Body of pancreas (tissue), 4 donors: Measurements from ENCODE around the gene SRRD. TPM values are rescaled to one million over a fixed set of nuclear protein-coding genes. Genes with fewer than 3 reads are reported as not detected.

Experiments
- ATAC-seq: fragments of 150-250 bp; one replicate; pipeline ENCODE4 v1.9.1; 2016
- DNase-seq, 4 donors: peaks; one replicate each; pipeline ENCODE4 v3.0.0-alpha.2; 2019
- H3K27ac ChIP-seq, 4 donors: fragments of 200-600 bp; sonication (generic); 1 replicate in 3 of 4; 2 replicates in 1 of 4; pipeline versions ENCODE4 v1.5.1 to v1.6.1; 2016 to 2019; ENCODE audit warnings: mild to moderate bottlenecking in 1 of 4, mixed read lengths in 1 of 4, moderate library complexity in 1 of 4
- H3K27me3 ChIP-seq, 2 donors: fragments of 200-600 bp; sonication (generic); one replicate each; pipeline ENCODE4 v1.6.0; 2016; ENCODE audit warnings: mild to moderate bottlenecking in 1 of 2
- H3K36me3 ChIP-seq, 2 donors: fragments of 200-600 bp; sonication (generic); replicated peaks in 1 of 2; 2 replicates each; pipeline ENCODE4 v1.5.1; 2016; ENCODE audit warnings: low read depth in 2 of 2; ENCODE audit not compliant: insufficient read depth in 1 of 2
- H3K4me1 ChIP-seq: fragments of 200-600 bp; sonication (generic); one replicate; pipeline ENCODE4 v1.6.0; 2016
- H3K4me3 ChIP-seq, 2 donors: fragments of 200-600 bp; sonication (generic); 1 replicate in 1 of 2; 2 replicates in 1 of 2; pipeline ENCODE4 v1.5.1; 2016 to 2019
- H3K9me3 ChIP-seq, 3 donors: fragments of 200-600 bp; sonication (generic); 1 replicate in 2 of 3; 2 replicates in 1 of 3; pipeline ENCODE4 v1.5.1; 2016
- POLR2A ChIP-seq, 3 donors: fragments of 450-650 bp; IDR thresholded peaks; one replicate each; pipeline ENCODE4 v1.6.1; 2016; ENCODE audit warnings: antibody characterized with exemption in 3 of 3, mild to moderate bottlenecking in 2 of 3
- WGBS, 2 donors: methylation state at CpG; one replicate each; pipeline ENCODE4 v1.1.5; 2017; 5-methylcytosine and 5-hydroxymethylcytosine counted together
- intact Hi-C: fragments of 100-400 bp; cut with DNase I; formaldehyde crosslinking; loops from one replicate; pipeline ENCODE4 v1.15.1; 2023
- total RNA-seq, 2 donors: library from RNA; depleted of rRNA; stranded (reverse); fragments of >200 nt; gene quantifications; one replicate each; pipeline ENCODE4 v1.1.0, GENCODE V29; 2016
- TF ChIP-seq, protein P1 (sequence below), 7 experiments: fragments of 450-650 bp in 4 of 7; fragments of 200-600 bp in 3 of 7; sonication (generic) in 3 of 7; IDR thresholded peaks; one replicate each; pipeline ENCODE4 v1.5.1; 2016 to 2019; ENCODE audit warnings: antibody characterized with exemption in 7 of 7

SRRD gene
- total RNA-seq, 2 donors from 2014 or later: 5.3 to 7.5 TPM

DNA sequence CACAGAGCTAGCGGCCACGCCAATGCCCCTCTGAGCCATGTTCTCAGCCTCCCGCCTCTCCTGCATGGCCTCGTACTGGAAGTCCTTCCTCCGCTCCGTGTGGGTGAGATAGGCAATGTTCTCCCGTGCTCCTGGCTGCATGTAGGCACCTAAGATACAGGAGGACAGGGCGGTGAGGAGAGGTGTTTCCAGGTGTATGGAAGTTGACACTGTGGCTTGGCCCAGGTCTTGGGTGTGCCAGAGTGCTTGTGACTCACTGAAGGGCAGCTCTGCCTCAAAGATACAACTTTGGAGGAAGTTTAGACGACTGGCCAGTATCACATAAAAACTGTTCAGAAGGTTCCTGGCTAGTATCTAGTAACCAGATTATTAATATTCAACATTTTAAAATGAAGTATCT, 8.5 kb downstream of the SRRD start:
- no peaks in the 10 kb centered on the region for H3K9me3 ChIP-seq
- DNase-seq: no peak
- ATAC-seq: no peak
- H3K27me3 ChIP-seq: no peaks in the 10 kb centered on the region
- intact Hi-C loops: no loop called here
- no peak overlapping the region for H3K4me3 ChIP-seq
- H3K36me3 ChIP-seq: peaks cover 0 to 49% of the 10 kb centered on the region in 2 donors
- 79 to 89% methylated on average over 9 of the region's 9 CpGs for WGBS, 2 donors
- no peak overlapping the region for H3K27ac ChIP-seq
- H3K4me1 ChIP-seq: peaks cover 9% of the 10 kb centered on the region
- TF ChIP-seq, protein P1, sequence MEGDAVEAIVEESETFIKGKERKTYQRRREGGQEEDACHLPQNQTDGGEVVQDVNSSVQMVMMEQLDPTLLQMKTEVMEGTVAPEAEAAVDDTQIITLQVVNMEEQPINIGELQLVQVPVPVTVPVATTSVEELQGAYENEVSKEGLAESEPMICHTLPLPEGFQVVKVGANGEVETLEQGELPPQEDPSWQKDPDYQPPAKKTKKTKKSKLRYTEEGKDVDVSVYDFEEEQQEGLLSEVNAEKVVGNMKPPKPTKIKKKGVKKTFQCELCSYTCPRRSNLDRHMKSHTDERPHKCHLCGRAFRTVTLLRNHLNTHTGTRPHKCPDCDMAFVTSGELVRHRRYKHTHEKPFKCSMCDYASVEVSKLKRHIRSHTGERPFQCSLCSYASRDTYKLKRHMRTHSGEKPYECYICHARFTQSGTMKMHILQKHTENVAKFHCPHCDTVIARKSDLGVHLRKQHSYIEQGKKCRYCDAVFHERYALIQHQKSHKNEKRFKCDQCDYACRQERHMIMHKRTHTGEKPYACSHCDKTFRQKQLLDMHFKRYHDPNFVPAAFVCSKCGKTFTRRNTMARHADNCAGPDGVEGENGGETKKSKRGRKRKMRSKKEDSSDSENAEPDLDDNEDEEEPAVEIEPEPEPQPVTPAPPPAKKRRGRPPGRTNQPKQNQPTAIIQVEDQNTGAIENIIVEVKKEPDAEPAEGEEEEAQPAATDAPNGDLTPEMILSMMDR (IDR thresholded peaks at IDR 0.05): no peak
- TF ChIP-seq POLR2A (IDR thresholded peaks at IDR 0.05): no peak

DNA sequence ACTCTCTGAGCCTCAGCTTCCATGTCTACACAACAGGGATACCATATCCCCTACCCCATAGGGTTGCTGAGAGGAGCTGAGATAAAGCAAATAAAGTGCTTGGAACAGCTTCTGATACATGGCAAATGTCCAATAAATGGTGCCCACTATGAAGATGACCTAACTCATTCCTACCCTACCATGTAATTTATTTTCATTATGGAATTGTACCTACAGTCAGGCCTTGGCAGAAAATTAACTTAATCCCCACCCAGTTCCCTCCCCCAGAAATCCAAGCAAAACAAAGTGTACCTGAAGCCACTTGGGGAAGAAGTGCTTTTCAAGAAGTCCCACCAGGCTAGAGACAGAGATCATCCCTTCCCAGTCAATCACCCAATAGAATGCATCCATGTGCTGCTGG, 10.8 kb downstream of the SRRD start:
- peaks cover 0 to 59% of the 10 kb centered on the region in 2 donors for H3K36me3 ChIP-seq
- no peak for ATAC-seq

DNA sequence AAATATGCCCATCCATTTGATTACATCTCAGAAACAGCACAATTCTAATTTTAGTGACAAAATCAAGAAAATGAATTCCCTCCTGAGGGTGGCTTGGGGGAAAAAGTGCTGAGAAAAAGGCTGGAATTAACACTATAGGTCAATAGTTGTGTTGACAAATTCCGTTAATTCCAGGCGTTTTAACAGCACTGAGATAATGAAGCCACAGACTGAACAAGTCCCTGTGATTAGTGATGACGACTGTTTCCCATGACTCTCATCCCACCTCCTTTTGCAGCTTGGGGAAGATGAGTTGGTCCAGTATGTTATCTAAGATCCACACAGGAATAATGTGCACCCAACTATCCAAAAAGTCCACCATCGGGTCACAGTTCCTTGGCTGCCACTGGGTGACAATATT, 12.8 kb downstream of the SRRD start:
- WGBS, 2 donors: 73 to 74% methylated on average over 4 of the region's 4 CpGs
- Histone ChIP-seq H3K36me3 (peaks cover 5 to 58% of the 10 kb centered on the region in 2 donors), H3K4me1 (peaks cover 9% of the 10 kb centered on the region), H3K27ac (no peak overlapping the region), H3K9me3 (no peaks in the 10 kb centered on the region), H3K4me3 (no peak overlapping the region), H3K27me3 (no peaks in the 10 kb centered on the region)
- ATAC-seq (no peak), DNase-seq (no peak)
- no peak for TF ChIP-seq POLR2A (IDR thresholded peaks at IDR 0.05)
- TF ChIP-seq, protein P1 (IDR thresholded peaks at IDR 0.05): no peak
- intact Hi-C loops: no loop called here

More for the DNA sequence above, 10.8 kb downstream of the SRRD start:
- no peaks in the 10 kb centered on the region for H3K9me3 ChIP-seq
- no peaks in the 10 kb centered on the region for H3K27me3 ChIP-seq
- intact Hi-C loops: no loop called here
- H3K4me3 ChIP-seq: no peak overlapping the region
- no peak overlapping the region for H3K27ac ChIP-seq
- peaks cover 9% of the 10 kb centered on the region for H3K4me1 ChIP-seq
- no peak for DNase-seq
- no peak for TF ChIP-seq POLR2A (IDR thresholded peaks at IDR 0.05)
- TF ChIP-seq, protein P1 (IDR thresholded peaks at IDR 0.05): no peak

DNA sequence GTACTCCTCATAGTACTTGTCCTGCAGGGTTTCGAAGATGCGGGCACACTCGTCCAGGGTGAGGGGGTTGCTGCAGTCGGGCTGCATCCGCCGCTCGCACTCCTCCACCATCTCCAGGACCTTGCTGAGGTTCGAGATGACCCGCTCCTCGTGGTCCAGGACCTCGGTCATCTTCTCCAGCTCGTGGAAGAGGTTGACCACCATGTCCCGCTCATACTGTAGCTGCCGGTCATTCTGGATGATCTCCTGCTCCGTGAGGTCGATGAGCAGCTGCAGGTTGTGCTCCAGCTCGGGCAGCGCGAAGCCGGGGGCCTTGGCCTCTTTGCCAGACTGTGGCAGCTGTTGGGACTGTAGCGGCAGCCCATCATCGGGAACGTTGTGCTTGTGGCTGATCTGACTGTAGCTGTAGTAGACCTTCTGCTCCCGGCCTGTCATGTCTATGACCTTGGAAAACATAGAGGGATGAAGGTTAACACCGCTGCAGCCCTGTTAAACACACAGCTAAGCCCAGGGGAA, 15.6 kb downstream of the SRRD start:
- 78 to 86% methylated on average over 1 to 25 of the region's 25 CpGs for WGBS, 2 donors

DNA sequence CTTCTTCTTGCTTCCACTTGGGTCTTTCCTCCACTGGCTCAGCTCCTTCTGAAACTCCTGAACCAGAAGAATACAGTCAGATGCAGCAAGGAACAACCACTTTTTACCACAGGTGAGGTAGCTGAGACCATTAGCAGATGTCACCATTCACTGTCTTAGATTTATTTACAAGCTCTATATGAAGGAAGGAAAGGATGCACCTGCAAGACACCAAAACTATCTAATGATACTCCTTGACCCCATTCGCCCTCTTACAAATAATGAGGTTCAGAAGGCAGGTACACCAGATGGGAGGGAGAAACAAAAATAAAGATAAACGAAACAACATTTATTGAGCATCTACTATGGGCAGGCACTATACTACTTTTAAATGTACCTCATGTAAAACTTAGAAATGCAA, 18.3 kb downstream of the SRRD start:
- no peak for DNase-seq

More for the DNA sequence above, 15.6 kb downstream of the SRRD start:
- H3K4me3 ChIP-seq: no peak overlapping the region
- no peak for TF ChIP-seq POLR2A (IDR thresholded peaks at IDR 0.05)
- TF ChIP-seq, protein P1 (IDR thresholded peaks at IDR 0.05): no peak
- peaks cover 5% of the 10 kb centered on the region for H3K4me1 ChIP-seq
- H3K36me3 ChIP-seq: peaks cover 9 to 59% of the 10 kb centered on the region in 2 donors
- H3K27me3 ChIP-seq: no peaks in the 10 kb centered on the region
- no peak for ATAC-seq
- intact Hi-C loops: no loop called here
- DNase-seq: no peak
- no peaks in the 10 kb centered on the region for H3K9me3 ChIP-seq
- H3K27ac ChIP-seq: no peak overlapping the region

More for the DNA sequence above, 18.3 kb downstream of the SRRD start:
- Histone ChIP-seq H3K9me3 (no peaks in the 10 kb centered on the region), H3K4me3 (no peak overlapping the region), H3K27ac (no peak overlapping the region), H3K36me3 (peaks cover 9 to 63% of the 10 kb centered on the region in 2 donors), H3K4me1 (peaks cover 5% of the 10 kb centered on the region), H3K27me3 (no peaks in the 10 kb centered on the region)
- WGBS, 2 donors: 75 to 80% methylated on average over 2 of the region's 2 CpGs
- intact Hi-C loops: no loop called here
- no peak for TF ChIP-seq POLR2A (IDR thresholded peaks at IDR 0.05)
- TF ChIP-seq, protein P1 (IDR thresholded peaks at IDR 0.05): no peak
- ATAC-seq: no peak
